GM12872 (cell line): ENCODE measurements around the gene MAP3K14.

Experiments
- TF ChIP-seq, protein P1 (sequence below): IDR thresholded peaks from 3 replicates; pipeline ENCODE4 v1.5.1; 2011; ENCODE audit warnings: low read depth, mild to moderate bottlenecking, low read length, moderate library complexity; ENCODE audit not compliant: insufficient read depth

The MAP3K14 gene

DNA sequence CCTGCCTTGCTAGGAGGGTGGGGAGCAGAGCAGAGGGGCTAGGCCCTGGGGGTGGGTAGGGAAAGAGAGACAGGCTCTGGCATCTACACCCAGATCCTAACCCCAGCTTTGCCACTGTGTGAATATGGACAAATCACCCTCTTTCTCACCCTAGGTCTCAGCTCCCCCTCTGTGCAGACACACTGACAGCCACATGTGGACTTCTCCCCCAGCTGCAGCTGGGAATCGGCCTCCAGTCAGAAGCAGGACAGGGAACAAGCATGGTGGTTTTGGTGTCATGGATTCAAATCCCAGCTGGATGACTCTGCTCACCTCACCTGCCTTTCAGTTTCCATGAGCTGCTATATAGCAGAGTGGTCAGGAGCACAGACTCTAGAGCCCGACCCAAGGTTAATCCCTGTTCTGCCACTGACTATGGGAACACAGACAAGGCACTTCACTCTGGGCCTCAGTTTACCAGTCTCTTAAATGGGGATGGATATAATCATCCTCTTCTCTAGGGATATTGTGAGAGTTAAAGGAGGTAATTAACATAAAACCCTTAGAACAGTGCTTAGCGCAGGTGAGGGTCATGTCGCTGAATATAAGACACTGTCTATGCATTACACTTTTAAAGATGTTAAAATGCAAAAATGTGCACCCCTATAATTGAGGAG, 26.2 kb upstream of the MAP3K14 start:
- TF ChIP-seq, protein P1, sequence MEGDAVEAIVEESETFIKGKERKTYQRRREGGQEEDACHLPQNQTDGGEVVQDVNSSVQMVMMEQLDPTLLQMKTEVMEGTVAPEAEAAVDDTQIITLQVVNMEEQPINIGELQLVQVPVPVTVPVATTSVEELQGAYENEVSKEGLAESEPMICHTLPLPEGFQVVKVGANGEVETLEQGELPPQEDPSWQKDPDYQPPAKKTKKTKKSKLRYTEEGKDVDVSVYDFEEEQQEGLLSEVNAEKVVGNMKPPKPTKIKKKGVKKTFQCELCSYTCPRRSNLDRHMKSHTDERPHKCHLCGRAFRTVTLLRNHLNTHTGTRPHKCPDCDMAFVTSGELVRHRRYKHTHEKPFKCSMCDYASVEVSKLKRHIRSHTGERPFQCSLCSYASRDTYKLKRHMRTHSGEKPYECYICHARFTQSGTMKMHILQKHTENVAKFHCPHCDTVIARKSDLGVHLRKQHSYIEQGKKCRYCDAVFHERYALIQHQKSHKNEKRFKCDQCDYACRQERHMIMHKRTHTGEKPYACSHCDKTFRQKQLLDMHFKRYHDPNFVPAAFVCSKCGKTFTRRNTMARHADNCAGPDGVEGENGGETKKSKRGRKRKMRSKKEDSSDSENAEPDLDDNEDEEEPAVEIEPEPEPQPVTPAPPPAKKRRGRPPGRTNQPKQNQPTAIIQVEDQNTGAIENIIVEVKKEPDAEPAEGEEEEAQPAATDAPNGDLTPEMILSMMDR, result no peak

DNA sequence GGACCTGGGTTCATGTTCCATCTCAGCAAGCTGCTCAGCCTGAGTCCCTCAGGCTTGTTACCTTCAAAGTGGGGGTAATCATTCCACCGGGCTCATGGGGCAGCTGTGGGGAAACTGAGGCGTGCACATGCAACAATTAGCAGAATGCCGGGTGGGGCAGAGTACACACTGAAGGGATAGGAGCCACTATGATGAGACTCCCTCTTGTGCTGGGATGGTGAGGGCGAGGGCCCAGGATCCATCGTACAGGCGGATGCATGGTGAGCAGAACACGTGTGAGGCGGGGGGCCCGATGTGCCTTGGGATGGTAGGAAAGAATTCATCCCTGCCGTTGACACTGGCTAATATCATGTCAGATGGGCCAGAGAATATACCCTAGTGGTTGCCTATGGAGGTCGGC, 25.5 kb upstream of the MAP3K14 start:
- TF ChIP-seq, protein P1, result no peak

DNA sequence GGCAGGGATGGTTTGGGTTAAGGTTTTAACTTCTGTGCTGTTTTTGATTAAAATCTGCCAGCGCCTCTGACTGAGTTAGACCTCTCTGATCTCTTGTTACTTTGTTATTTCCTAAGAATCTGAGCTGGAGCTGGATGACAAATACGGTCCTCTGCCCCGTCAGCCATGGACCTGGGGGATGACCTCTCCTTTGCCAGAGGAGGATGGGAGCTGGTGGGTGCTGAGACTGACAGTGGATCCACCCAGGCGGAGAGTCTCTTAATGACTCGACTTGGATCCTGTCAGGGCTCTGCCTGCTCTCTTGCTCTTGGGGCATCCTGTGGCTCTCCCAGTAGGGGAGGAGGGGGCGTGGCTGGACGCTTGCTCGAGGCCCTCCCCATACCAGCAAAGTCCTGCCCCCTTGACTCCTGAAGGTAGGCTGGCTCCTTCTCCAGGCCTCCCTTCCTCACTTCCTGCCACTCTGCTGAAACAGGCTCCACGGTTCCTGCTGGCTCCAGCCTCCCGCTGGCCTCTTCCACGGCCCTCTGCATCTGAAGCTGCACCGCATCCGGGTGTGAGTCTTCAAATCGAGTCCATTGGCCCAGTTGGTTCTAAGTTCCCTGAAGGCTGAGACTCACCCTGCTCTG, 24.8 kb upstream of the MAP3K14 start:
- TF ChIP-seq, protein P1, result no peak

DNA sequence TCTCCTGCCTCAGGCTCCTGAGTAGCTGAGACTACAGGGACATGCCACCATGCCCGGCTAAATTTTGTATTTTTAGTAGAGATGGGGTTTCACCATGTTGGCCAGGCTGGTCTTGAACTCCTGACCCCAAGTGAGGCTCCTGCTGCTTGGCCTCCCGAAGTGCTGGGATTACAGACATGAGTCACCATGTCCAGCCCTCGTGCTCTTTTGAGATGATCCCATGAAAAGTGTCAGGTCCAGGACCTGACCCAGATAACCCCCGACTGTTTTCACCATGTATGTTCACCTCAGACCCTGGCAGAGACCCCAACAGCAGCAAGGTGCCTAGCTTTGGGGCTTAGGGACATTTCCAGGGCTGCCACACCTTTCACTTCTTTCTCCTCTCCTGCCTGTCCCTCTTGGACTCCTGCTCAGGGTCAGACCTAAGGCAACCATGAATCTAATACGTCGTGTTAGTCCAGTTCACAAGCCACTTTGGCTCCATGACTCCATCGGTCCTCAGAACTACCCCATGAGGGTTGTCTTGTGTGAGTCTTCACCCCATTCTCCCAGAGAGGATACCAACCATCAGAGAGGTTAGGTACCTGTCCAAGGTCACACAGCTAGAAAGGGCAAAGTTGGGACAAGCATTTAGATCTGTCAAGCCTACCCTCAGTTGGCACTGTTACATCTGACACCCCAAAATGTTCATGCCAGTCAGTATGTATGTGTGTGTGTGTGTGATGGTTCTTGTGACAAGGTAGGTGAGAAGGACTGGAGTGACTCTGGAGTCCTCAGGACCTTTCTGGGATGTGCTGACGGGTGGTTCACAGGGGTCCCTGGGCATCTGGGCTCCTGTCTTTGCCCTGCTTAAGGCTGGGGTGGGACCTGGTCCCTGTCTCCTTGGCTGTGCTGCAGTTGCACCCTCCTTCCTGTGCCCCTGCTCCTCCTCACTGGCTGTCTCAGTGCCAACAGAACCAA, 23.1 kb upstream of the MAP3K14 start:
- TF ChIP-seq, protein P1, result no peak

DNA sequence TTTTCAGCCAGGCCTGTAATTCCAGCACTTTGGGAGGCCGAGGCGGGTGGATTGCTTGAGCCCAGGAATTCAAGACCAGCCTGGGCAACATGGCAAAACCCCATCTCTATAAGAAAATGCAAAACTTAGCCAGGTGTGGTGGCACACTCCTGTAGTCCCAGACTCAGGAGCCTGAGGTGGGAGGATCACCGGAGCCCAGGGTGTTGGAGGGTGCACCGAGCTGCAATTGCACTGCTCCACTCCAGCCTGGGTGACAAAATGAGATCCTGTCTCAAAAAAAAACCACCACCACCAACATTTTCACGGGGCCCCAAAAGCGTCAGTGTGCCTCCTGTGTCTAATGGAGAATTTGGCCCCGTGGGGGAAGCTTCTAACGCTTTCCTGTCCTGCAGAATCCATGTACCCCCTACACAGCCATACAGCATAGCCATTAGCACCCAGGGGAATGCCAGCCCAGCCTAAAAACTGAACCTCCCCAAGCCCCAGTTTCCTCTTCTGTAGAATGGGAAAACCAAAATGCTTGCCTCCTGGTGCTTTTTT, 22.2 kb upstream of the MAP3K14 start:
- TF ChIP-seq, protein P1, result no peak

DNA sequence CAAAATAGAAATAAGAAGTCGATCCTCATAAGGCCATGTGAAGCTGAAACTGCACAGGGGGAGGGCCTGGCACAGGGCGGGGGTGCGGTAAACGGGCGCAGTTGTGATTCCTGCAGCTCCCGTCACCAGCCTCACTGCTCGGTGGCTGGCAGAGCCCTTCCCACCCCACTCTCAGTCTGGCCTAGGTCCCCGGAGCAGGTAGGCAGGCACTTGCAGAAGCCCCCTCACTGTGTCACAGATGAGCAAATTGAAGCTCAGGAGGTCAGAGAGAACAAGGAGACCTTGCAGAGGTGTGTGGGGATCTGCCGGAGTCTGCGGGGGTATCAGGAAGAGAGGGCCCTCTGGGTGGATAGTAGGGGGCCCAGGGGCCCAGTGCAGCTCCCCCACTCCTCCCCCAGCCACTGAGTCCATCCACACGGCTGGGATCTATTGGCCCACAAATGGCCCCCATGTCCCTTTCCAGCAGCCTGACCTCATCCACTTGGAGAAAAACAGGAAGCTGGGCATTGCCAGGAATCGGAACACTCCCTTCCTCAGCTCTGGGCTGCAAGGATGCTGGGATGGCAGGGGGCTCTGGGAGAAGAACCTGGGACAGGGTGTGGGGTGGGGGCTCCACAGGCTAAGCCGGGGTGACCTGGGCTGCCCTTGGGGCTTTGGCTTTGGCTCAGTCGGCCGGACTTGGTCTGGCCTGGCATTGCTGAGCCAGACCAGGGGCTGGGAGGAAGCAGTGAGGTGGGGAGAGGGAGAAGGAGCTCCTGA, 21.4 kb upstream of the MAP3K14 start:
- TF ChIP-seq, protein P1, result no peak
